Liver (tissue), 9 donors: ENCODE data around the gene TMEM242. TPM values are rescaled to one million over a fixed set of nuclear protein-coding genes. Genes with fewer than 3 reads are reported as not detected.

Source experiments
- DNase-seq: peaks from one replicate; pipeline ENCODE4 v3.0.0-alpha.2; 2017; ENCODE audit warnings: low spot score
- H3K27ac ChIP-seq, 2 donors: one replicate each; pipeline ENCODE4 v1.7.0; 2013; ENCODE audit warnings: inconsistent platforms in 2 of 2, low read length in 2 of 2, control low read depth in 1 of 2, low read depth in 1 of 2, mild to moderate bottlenecking in 1 of 2
- H3K27me3 ChIP-seq, 4 donors: one replicate each; pipeline versions ENCODE4 v1.6.1 to v1.7.0; 2013; ENCODE audit warnings: low read length in 3 of 4, inconsistent platforms in 1 of 4, mild to moderate bottlenecking in 1 of 4, moderate library complexity in 1 of 4; ENCODE audit not compliant: control insufficient read depth in 4 of 4, insufficient read depth in 4 of 4
- H3K36me3 ChIP-seq, 4 donors: one replicate each; pipeline versions ENCODE4 v1.6.1 to v1.7.0; 2013; ENCODE audit warnings: low read length in 3 of 4, mild to moderate bottlenecking in 3 of 4, low read depth in 1 of 4, moderate library complexity in 1 of 4; ENCODE audit not compliant: control insufficient read depth in 4 of 4, insufficient read depth in 3 of 4
- H3K4me1 ChIP-seq, 4 donors: one replicate each; pipeline versions ENCODE4 v1.6.1 to v1.7.0; 2013; ENCODE audit warnings: low read length in 3 of 4, mild to moderate bottlenecking in 3 of 4, moderate library complexity in 1 of 4; ENCODE audit not compliant: control insufficient read depth in 4 of 4, insufficient read depth in 4 of 4
- H3K4me3 ChIP-seq, 3 donors: one replicate each; pipeline versions ENCODE4 v1.6.1 to v1.7.0; 2013; ENCODE audit warnings: low read length in 3 of 3, control low read depth in 1 of 3, low read depth in 1 of 3, mild to moderate bottlenecking in 1 of 3
- H3K9ac ChIP-seq, 2 donors: one replicate each; pipeline ENCODE4 v1.7.0; 2013; ENCODE audit warnings: low read length in 2 of 2, mild to moderate bottlenecking in 2 of 2, moderate library complexity in 2 of 2, control low read depth in 1 of 2, low read depth in 1 of 2
- H3K9me3 ChIP-seq, 4 donors: one replicate each; pipeline versions ENCODE4 v1.6.1 to v1.7.0; 2013; ENCODE audit warnings: low read length in 3 of 4; ENCODE audit not compliant: control insufficient read depth in 4 of 4
- EGR1 ChIP-seq, 2 donors: IDR thresholded peaks; 2 replicates each; pipeline ENCODE4 v1.6.1; 2016 to 2018; ENCODE audit warnings: antibody characterized with exemption in 2 of 2, low read depth in 2 of 2
- FOXA1 ChIP-seq: IDR thresholded peaks from 2 replicates; pipeline ENCODE4 v1.6.1; 2016; ENCODE audit warnings: antibody characterized with exemption
- FOXA2 ChIP-seq: IDR thresholded peaks from 2 replicates; pipeline ENCODE4 v1.6.1; 2016; ENCODE audit warnings: antibody characterized with exemption
- GABPA ChIP-seq, 2 donors: IDR thresholded peaks in 1 of 2; conservative IDR thresholded peaks in 1 of 2; 2 replicates each; pipeline ENCODE4 v1.6.1; 2016; ENCODE audit warnings: antibody characterized with exemption in 2 of 2, mild to moderate bottlenecking in 1 of 2, moderate library complexity in 1 of 2
- HNF4A ChIP-seq, 2 donors: conservative IDR thresholded peaks; 2 replicates each; pipeline ENCODE4 v1.6.1; 2016; ENCODE audit warnings: antibody characterized with exemption in 2 of 2, mild to moderate bottlenecking in 2 of 2
- HNF4G ChIP-seq: IDR thresholded peaks from 2 replicates; pipeline ENCODE4 v1.6.1; 2016; ENCODE audit warnings: antibody characterized with exemption
- JUND ChIP-seq, 2 donors: IDR thresholded peaks; 2 replicates each; pipeline ENCODE4 v1.6.1; 2016; ENCODE audit warnings: antibody characterized with exemption in 2 of 2
- NR2F2 ChIP-seq: IDR thresholded peaks from 2 replicates; pipeline ENCODE4 v1.6.1; 2016; ENCODE audit warnings: antibody characterized with exemption
- RAD21 ChIP-seq, 2 donors: IDR thresholded peaks; 2 replicates each; pipeline ENCODE4 v1.6.1; 2016; ENCODE audit warnings: antibody characterized with exemption in 2 of 2, mild to moderate bottlenecking in 2 of 2
- RXRA ChIP-seq, 2 donors: IDR thresholded peaks; 2 replicates each; pipeline ENCODE4 v1.6.1; 2017 to 2018; ENCODE audit warnings: antibody characterized with exemption in 2 of 2, mild to moderate bottlenecking in 1 of 2
- SP1 ChIP-seq: IDR thresholded peaks from 2 replicates; pipeline ENCODE4 v1.6.1; 2018; ENCODE audit warnings: antibody characterized with exemption, mild to moderate bottlenecking
- TAF1 ChIP-seq: conservative IDR thresholded peaks from 2 replicates; pipeline ENCODE4 v1.6.1; 2016; ENCODE audit warnings: antibody characterized with exemption, mild to moderate bottlenecking
- YY1 ChIP-seq: IDR thresholded peaks from 2 replicates; pipeline ENCODE4 v1.6.1; 2016; ENCODE audit warnings: antibody characterized with exemption, mild to moderate bottlenecking
- ZBTB33 ChIP-seq: IDR thresholded peaks from 2 replicates; pipeline ENCODE4 v1.6.1; 2016; ENCODE audit warnings: antibody characterized with exemption
- WGBS: extraction: QIAGEN DNeasy Blood & Tissue Kit; methylation state at CpG from one replicate; pipeline ENCODE4 v1.1.7; 2013; 5-methylcytosine and 5-hydroxymethylcytosine counted together
- polyA plus RNA-seq, 2 donors: library from polyadenylated mRNA; stranded (reverse) in 1 of 2; unstranded in 1 of 2; fragments of 200-250 nt in 1 of 2; fragments of >200 nt in 1 of 2; fragmentation: Nextera tagmentation in 1 of 2; extraction: Ambion mirVana in 1 of 2; gene quantifications; one replicate each; pipeline versions ENCODE4 v1.2.1 to v1.2.3, GENCODE V29; 2013 to 2015
- total RNA-seq, 2 donors: library from RNA; depleted of rRNA; stranded (reverse); fragments of >200 nt; gene quantifications; one replicate each; pipeline ENCODE4 v1.2.3, GENCODE V29; 2014
- TF ChIP-seq, protein P1 (sequence below): IDR thresholded peaks from 2 replicates; pipeline ENCODE4 v1.6.1; 2016; ENCODE audit warnings: antibody characterized with exemption, mild to moderate bottlenecking
- TF ChIP-seq, protein P2 (sequence below): IDR thresholded peaks from 2 replicates; pipeline ENCODE4 v1.6.1; 2016; ENCODE audit warnings: antibody characterized with exemption
- TF ChIP-seq, protein P3 (sequence below): IDR thresholded peaks from 2 replicates; pipeline ENCODE4 v1.6.1; 2016; ENCODE audit warnings: antibody characterized with exemption
- TF ChIP-seq, protein P4 (sequence below): fragments of 150-350 bp; IDR thresholded peaks from 2 replicates; pipeline ENCODE4 v1.5.1; 2017; ENCODE audit warnings: improper control_type of control experiment, low read depth, low read length; ENCODE audit not compliant: missing input control
- donor health status: healthy.
- donor health status: healthy.
- donor health status: healthy.
- donor health status: healthy.
- donor health status: healthy.

Gene TMEM242
- total and polyA plus RNA-seq, 4 donors = 3.7 to 10.2 (median 6.1) TPM

DNA sequence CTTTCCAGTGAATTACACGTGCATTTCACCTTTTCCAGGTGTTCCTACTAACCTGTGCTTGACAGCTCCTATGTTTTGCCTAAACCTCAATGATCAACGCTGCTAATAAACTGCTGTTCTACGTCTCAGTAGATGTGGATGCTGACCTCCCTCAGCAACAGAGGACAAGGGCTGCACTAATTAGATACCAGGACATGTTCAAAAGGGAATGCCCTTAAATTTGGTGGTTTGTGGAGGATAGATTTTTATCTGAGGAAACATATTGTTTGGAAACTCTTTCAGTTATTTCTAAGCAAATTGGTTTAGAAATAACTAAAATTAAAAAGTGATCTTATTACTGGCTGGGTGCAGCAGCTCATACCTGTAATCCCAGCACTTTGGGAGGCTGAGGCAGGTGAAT lies 38.6 kb upstream of the TMEM242 start:
- Histone ChIP-seq H3K9ac (no peak overlapping the region), H3K4me3 (no peak overlapping the region), H3K9me3 (no peaks in the 10 kb centered on the region), H3K4me1 (no peaks in the 10 kb centered on the region), H3K36me3 (no peaks in the 10 kb centered on the region), H3K27me3 (no peaks in the 10 kb centered on the region), H3K27ac (no peak overlapping the region)
- 78% methylated on average over 3 of the region's 3 CpGs for WGBS
- DNase-seq = no peak
- TF ChIP-seq GABPA (IDR thresholded peaks at IDR 0.05 in 1 of 2, conservative IDR thresholded peaks at IDR 0.05 in 1 of 2) (no peak), SP1 (no peak), JUND (IDR thresholded peaks at IDR 0.05) (no peak), RXRA (IDR thresholded peaks at IDR 0.05) (no peak), NR2F2 (no peak), HNF4A (conservative IDR thresholded peaks at IDR 0.05) (no peak), YY1 (no peak), TAF1 (no peak), RAD21 (IDR thresholded peaks at IDR 0.05) (no peak), HNF4G (no peak), ZBTB33 (no peak), EGR1 (IDR thresholded peaks at IDR 0.05; ENCODE audit: low read depth in 2 of 2) (no peak), FOXA2 (no peak)
- TF ChIP-seq, protein P1, sequence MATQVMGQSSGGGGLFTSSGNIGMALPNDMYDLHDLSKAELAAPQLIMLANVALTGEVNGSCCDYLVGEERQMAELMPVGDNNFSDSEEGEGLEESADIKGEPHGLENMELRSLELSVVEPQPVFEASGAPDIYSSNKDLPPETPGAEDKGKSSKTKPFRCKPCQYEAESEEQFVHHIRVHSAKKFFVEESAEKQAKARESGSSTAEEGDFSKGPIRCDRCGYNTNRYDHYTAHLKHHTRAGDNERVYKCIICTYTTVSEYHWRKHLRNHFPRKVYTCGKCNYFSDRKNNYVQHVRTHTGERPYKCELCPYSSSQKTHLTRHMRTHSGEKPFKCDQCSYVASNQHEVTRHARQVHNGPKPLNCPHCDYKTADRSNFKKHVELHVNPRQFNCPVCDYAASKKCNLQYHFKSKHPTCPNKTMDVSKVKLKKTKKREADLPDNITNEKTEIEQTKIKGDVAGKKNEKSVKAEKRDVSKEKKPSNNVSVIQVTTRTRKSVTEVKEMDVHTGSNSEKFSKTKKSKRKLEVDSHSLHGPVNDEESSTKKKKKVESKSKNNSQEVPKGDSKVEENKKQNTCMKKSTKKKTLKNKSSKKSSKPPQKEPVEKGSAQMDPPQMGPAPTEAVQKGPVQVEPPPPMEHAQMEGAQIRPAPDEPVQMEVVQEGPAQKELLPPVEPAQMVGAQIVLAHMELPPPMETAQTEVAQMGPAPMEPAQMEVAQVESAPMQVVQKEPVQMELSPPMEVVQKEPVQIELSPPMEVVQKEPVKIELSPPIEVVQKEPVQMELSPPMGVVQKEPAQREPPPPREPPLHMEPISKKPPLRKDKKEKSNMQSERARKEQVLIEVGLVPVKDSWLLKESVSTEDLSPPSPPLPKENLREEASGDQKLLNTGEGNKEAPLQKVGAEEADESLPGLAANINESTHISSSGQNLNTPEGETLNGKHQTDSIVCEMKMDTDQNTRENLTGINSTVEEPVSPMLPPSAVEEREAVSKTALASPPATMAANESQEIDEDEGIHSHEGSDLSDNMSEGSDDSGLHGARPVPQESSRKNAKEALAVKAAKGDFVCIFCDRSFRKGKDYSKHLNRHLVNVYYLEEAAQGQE = no peak
- TF ChIP-seq, protein P2, sequence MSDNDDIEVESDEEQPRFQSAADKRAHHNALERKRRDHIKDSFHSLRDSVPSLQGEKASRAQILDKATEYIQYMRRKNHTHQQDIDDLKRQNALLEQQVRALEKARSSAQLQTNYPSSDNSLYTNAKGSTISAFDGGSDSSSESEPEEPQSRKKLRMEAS = no peak

GRCh38 chr6:157358287-157358686 lies 35.0 kb upstream of the TMEM242 start:
- no peak for DNase-seq
- Histone ChIP-seq H3K4me3 (no peak overlapping the region), H3K36me3 (no peaks in the 10 kb centered on the region), H3K4me1 (no peaks in the 10 kb centered on the region), H3K27ac (no peak overlapping the region), H3K27me3 (no peaks in the 10 kb centered on the region), H3K9me3 (no peaks in the 10 kb centered on the region), H3K9ac (no peak overlapping the region)
- WGBS = 87% methylated on average over 8 of the region's 8 CpGs
- TF ChIP-seq RXRA (IDR thresholded peaks at IDR 0.05) = no peak

GRCh38 chr6:157346373-157346772 lies 23.1 kb upstream of the TMEM242 start:
- Histone ChIP-seq H3K27me3 (peaks cover 0 to 3% (median 0%) of the 10 kb centered on the region in 4 donors), H3K9me3 (peaks cover 0 to 4% (median under 1%) of the 10 kb centered on the region in 4 donors), H3K9ac (no peak overlapping the region), H3K4me1 (no peaks in the 10 kb centered on the region), H3K36me3 (peaks cover 0 to 4% (median 0%) of the 10 kb centered on the region in 4 donors), H3K4me3 (no peak overlapping the region), H3K27ac (no peak overlapping the region)
- WGBS = 94% methylated on average over 2 of the region's 2 CpGs
- no peak for DNase-seq
- no peak for TF ChIP-seq NR2F2
- no peak for TF ChIP-seq JUND (IDR thresholded peaks at IDR 0.05)
- no peak for TF ChIP-seq FOXA2
- TF ChIP-seq, protein P3, sequence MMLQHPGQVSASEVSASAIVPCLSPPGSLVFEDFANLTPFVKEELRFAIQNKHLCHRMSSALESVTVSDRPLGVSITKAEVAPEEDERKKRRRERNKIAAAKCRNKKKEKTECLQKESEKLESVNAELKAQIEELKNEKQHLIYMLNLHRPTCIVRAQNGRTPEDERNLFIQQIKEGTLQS = no peak
- no peak for TF ChIP-seq HNF4A (conservative IDR thresholded peaks at IDR 0.05)
- TF ChIP-seq SP1 = no peak
- TF ChIP-seq, protein P1 = no peak
- no peak for TF ChIP-seq FOXA1
- no peak for TF ChIP-seq RXRA (IDR thresholded peaks at IDR 0.05)
- TF ChIP-seq, protein P4, sequence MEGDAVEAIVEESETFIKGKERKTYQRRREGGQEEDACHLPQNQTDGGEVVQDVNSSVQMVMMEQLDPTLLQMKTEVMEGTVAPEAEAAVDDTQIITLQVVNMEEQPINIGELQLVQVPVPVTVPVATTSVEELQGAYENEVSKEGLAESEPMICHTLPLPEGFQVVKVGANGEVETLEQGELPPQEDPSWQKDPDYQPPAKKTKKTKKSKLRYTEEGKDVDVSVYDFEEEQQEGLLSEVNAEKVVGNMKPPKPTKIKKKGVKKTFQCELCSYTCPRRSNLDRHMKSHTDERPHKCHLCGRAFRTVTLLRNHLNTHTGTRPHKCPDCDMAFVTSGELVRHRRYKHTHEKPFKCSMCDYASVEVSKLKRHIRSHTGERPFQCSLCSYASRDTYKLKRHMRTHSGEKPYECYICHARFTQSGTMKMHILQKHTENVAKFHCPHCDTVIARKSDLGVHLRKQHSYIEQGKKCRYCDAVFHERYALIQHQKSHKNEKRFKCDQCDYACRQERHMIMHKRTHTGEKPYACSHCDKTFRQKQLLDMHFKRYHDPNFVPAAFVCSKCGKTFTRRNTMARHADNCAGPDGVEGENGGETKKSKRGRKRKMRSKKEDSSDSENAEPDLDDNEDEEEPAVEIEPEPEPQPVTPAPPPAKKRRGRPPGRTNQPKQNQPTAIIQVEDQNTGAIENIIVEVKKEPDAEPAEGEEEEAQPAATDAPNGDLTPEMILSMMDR = no peak
